Measurements from ENCODE around the gene TMEM259.

TMEM259 gene

GRCh38 chr19:1055886-1056620 is 35.1 kb upstream of the TMEM259 start:
- no peak for DNase-seq (ENCODE audit: low read depth)

- no peak for DNase-seq (ENCODE audit: low read depth)
These were observed 34.1 kb upstream of the TMEM259 start for GRCh38 chr19:1055028-1055425.

- DNase-seq (ENCODE audit: low read depth) = no peak
These were observed 33.4 kb upstream of the TMEM259 start for GRCh38 chr19:1054102-1055027.

GRCh38 chr19:1053176-1054101 is 32.5 kb upstream of the TMEM259 start:
- no peak for DNase-seq (ENCODE audit: low read depth)

- no peak for DNase-seq (ENCODE audit: low read depth)
These were observed 31.5 kb upstream of the TMEM259 start for GRCh38 chr19:1052349-1052975.

GRCh38 chr19:1051791-1052190 is 30.9 kb upstream of the TMEM259 start:
- DNase-seq (ENCODE audit: low read depth) = no peak

- no peak for DNase-seq (ENCODE audit: low read depth)
These were observed 30.3 kb upstream of the TMEM259 start for GRCh38 chr19:1050989-1051788.

GRCh38 chr19:1049800-1050199 is 28.9 kb upstream of the TMEM259 start:
- no peak for DNase-seq (ENCODE audit: low read depth)

GRCh38 chr19:1049106-1049505 is 28.2 kb upstream of the TMEM259 start:
- no peak for DNase-seq (ENCODE audit: low read depth)

- no peak for DNase-seq (ENCODE audit: low read depth)
These were observed 26.8 kb upstream of the TMEM259 start for GRCh38 chr19:1047696-1048147.

GRCh38 chr19:1046836-1047695 is 26.1 kb upstream of the TMEM259 start:
- no peak for DNase-seq (ENCODE audit: low read depth)

- DNase-seq (ENCODE audit: low read depth) = no peak
These were observed 25.2 kb upstream of the TMEM259 start for GRCh38 chr19:1046117-1046626.

GRCh38 chr19:1045247-1045603 is 24.3 kb upstream of the TMEM259 start:
- DNase-seq (ENCODE audit: low read depth) = peak; percentile 58

GRCh38 chr19:1042689-1043511 is 22.0 kb upstream of the TMEM259 start:
- DNase-seq (ENCODE audit: low read depth) = no peak

GRCh38 chr19:1041835-1042685 is 21.1 kb upstream of the TMEM259 start:
- no peak for DNase-seq (ENCODE audit: low read depth)

GRCh38 chr19:1041272-1041834 is 20.4 kb upstream of the TMEM259 start:
- DNase-seq (ENCODE audit: low read depth) = no peak

Data from T-helper 22 cell (primary cell).